ENCODE data around the gene RADIL.

Gene RADIL

GRCh38 chr7:4771737-4772136 lies 111.8 kb downstream of the RADIL start:
- TF ChIP-seq CTCF (IDR thresholded peaks at IDR 0.05; ENCODE audit: borderline replicate concordance, control extremely low read depth, extremely low read depth, insufficient read depth, missing control alignments), result no peak
- DNase-seq (ENCODE audit: low spot score), result no peak
- in situ Hi-C loops (cut with MboI; ENCODE audit: low sequenced_read_pairs, unreplicated experiment), result loop anchor here (25.0 kb wide), 1 partner anchor 159 kb away; no protein-coding TSS in a partner anchor

GRCh38 chr7:4770886-4771285 lies 112.6 kb downstream of the RADIL start:
- DNase-seq (ENCODE audit: low spot score), result no peak
- in situ Hi-C loops (cut with MboI; ENCODE audit: low sequenced_read_pairs, unreplicated experiment), result loop anchor here (25.0 kb wide), 1 partner anchor 159 kb away; no protein-coding TSS in a partner anchor
- TF ChIP-seq CTCF (IDR thresholded peaks at IDR 0.05; ENCODE audit: borderline replicate concordance, control extremely low read depth, extremely low read depth, insufficient read depth, missing control alignments), result no peak

- DNase-seq (ENCODE audit: low spot score), result no peak
- in situ Hi-C loops (cut with MboI; ENCODE audit: low sequenced_read_pairs, unreplicated experiment), result loop anchor here (25.0 kb wide), 1 partner anchor 157 kb away; no protein-coding TSS in a partner anchor
- no peak for TF ChIP-seq CTCF (IDR thresholded peaks at IDR 0.05; ENCODE audit: borderline replicate concordance, control extremely low read depth, extremely low read depth, insufficient read depth, missing control alignments)
These were observed 113.8 kb downstream of the RADIL start for GRCh38 chr7:4769761-4770160.

GRCh38 chr7:4768597-4769569 lies 114.6 kb downstream of the RADIL start:
- in situ Hi-C loops (cut with MboI; ENCODE audit: low sequenced_read_pairs, unreplicated experiment), result loop anchor here (25.0 kb wide), 1 partner anchor 157 kb away; no protein-coding TSS in a partner anchor
- TF ChIP-seq CTCF (IDR thresholded peaks at IDR 0.05; ENCODE audit: borderline replicate concordance, control extremely low read depth, extremely low read depth, insufficient read depth, missing control alignments), result no peak

GRCh38 chr7:4766666-4767519 lies 116.6 kb downstream of the RADIL start:
- no peak for DNase-seq (ENCODE audit: low spot score)
- in situ Hi-C loops (cut with MboI; ENCODE audit: low sequenced_read_pairs, unreplicated experiment), result loop anchor here (25.0 kb wide), 1 partner anchor 155 kb away; no protein-coding TSS in a partner anchor
- TF ChIP-seq CTCF (IDR thresholded peaks at IDR 0.05; ENCODE audit: borderline replicate concordance, control extremely low read depth, extremely low read depth, insufficient read depth, missing control alignments), result no peak

More at GRCh38 chr7:4768597-4769569, 114.6 kb downstream of the RADIL start:
- no peak for DNase-seq (ENCODE audit: low spot score)

All from GM13976 (cell line).